Measurements from ENCODE around the gene APOBEC2. TPM values are rescaled to one million over a fixed set of nuclear protein-coding genes. Genes with fewer than 3 reads are reported as not detected.

APOBEC2 gene
- total and polyA plus RNA-seq, 2 of the 13 experiments (the other 11 are each of a cell fraction or from before 2014, with no cell fraction given), result 0.09 TPM; not detected in 1

DNA sequence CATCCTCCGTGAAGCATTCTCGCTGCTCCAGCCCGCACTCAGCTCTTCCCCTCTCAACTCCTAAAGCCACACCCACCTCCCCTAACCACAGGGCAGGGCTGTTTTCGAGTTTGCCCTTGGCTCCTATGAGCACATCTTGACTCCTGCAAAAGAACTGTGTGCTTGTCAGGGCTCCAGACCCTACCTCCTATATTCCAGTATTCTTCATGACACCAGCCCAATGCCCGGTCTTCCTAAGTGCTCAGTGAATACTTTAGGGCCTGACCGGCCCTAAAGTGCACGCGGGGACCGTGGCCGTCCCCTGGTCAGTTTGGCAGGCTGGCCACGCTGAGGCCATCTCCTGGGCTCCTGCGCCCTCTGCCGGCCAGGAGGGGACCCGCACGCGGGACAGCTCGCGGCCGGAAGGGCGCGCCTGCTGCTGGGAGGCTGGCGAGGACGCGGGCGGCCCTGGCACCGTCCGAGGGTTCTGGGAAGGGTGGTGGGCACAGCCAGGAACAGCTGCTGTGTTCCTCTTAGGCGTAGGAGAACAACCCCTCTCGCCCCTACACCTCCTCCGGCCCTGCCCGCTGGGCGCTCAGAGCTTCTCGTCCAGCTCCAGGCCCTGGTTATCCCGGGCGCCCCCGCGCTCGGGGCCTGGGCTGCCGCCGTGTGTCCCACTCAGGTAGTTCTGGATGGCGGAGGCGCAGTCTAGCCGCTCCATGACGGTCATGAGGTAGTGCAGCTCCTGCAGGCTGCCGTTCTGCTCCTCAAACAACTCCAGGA, 25.0 kb upstream of the APOBEC2 start (continued):
- TF ChIP-seq ZNF354B (CRISPR knock-in tag; IDR thresholded peaks at IDR 0.05) (no peak; the same call in 1 of the 2 replicates), MED1 (CRISPR knock-in tag; IDR thresholded peaks at IDR 0.05) (peak; percentile 66), TCF12 (IDR thresholded peaks at IDR 0.05) (no peak), TCF12 (CRISPR knock-in tag; IDR thresholded peaks at IDR 0.05) (no peak; the same call in 1 of the 2 replicates), HDAC2 (CRISPR knock-in tag; IDR thresholded peaks at IDR 0.05) (peak; percentile 41; the same call in 1 of the 2 replicates), NONO (IDR thresholded peaks at IDR 0.05) (no peak), NONO (CRISPR knock-in tag; conservative IDR thresholded peaks at IDR 0.05) (peak; percentile 74; the same call in 1 of the 2 replicates), PRMT3 (CRISPR knock-in tag; IDR thresholded peaks at IDR 0.05; ENCODE audit: borderline replicate concordance, low read depth) (no peak), ZSCAN31 (CRISPR knock-in tag; IDR thresholded peaks at IDR 0.05; ENCODE audit: low read depth) (0 out of 2 replicates have a peak, but pooled peaks have one; percentile 32), RFX5 (IDR thresholded peaks at IDR 0.05; ENCODE audit: low read depth, low read length) (no peak), HDAC1 (CRISPR knock-in tag; IDR thresholded peaks at IDR 0.05) (no peak), ZMAT3 (CRISPR knock-in tag; conservative IDR thresholded peaks at IDR 0.05) (peak; percentile 75; the same call in 1 of the 2 replicates), CBX1 (IDR thresholded peaks at IDR 0.05; ENCODE audit: low read depth) (peak; percentile 65), GATA4 (IDR thresholded peaks at IDR 0.05; ENCODE audit: borderline replicate concordance, low read depth) (no peak), HMG20A (CRISPR knock-in tag; IDR thresholded peaks at IDR 0.05; ENCODE audit: borderline replicate concordance) (no peak), ZNF501 (CRISPR knock-in tag; IDR thresholded peaks at IDR 0.05) (peak; percentile 98)
- TF ChIP-seq, protein P1, sequence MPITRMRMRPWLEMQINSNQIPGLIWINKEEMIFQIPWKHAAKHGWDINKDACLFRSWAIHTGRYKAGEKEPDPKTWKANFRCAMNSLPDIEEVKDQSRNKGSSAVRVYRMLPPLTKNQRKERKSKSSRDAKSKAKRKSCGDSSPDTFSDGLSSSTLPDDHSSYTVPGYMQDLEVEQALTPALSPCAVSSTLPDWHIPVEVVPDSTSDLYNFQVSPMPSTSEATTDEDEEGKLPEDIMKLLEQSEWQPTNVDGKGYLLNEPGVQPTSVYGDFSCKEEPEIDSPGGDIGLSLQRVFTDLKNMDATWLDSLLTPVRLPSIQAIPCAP (CRISPR knock-in tag; IDR thresholded peaks at IDR 0.05; ENCODE audit: low read depth), result no peak
- TF ChIP-seq, protein P2, sequence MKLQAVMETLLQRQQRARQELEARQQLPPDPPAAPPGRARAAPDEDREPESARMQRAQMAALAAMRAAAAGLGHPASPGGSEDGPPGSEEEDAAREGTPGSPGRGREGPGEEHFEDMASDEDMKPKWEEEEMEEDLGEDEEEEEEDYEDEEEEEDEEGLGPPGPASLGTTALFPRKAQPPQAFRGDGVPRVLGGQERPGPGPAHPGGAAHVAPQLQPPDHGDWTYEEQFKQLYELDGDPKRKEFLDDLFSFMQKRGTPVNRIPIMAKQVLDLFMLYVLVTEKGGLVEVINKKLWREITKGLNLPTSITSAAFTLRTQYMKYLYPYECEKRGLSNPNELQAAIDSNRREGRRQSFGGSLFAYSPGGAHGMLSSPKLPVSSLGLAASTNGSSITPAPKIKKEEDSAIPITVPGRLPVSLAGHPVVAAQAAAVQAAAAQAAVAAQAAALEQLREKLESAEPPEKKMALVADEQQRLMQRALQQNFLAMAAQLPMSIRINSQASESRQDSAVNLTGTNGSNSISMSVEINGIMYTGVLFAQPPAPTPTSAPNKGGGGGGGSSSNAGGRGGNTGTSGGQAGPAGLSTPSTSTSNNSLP (IDR thresholded peaks at IDR 0.05; ENCODE audit: low read depth, low read length), result no peak
- TF ChIP-seq, protein P3, sequence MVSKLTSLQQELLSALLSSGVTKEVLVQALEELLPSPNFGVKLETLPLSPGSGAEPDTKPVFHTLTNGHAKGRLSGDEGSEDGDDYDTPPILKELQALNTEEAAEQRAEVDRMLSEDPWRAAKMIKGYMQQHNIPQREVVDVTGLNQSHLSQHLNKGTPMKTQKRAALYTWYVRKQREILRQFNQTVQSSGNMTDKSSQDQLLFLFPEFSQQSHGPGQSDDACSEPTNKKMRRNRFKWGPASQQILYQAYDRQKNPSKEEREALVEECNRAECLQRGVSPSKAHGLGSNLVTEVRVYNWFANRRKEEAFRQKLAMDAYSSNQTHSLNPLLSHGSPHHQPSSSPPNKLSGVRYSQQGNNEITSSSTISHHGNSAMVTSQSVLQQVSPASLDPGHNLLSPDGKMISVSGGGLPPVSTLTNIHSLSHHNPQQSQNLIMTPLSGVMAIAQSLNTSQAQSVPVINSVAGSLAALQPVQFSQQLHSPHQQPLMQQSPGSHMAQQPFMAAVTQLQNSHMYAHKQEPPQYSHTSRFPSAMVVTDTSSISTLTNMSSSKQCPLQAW (CRISPR knock-in tag; IDR thresholded peaks at IDR 0.05), result peak; percentile 87; the same call in 1 of the 2 replicates
- TF ChIP-seq, protein P4, sequence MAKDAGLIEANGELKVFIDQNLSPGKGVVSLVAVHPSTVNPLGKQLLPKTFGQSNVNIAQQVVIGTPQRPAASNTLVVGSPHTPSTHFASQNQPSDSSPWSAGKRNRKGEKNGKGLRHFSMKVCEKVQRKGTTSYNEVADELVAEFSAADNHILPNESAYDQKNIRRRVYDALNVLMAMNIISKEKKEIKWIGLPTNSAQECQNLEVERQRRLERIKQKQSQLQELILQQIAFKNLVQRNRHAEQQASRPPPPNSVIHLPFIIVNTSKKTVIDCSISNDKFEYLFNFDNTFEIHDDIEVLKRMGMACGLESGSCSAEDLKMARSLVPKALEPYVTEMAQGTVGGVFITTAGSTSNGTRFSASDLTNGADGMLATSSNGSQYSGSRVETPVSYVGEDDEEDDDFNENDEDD (CRISPR knock-in tag; IDR thresholded peaks at IDR 0.05; ENCODE audit: borderline replicate concordance), result peak; percentile 85; the same call in 1 of the 2 replicates
- TF ChIP-seq, protein P5, sequence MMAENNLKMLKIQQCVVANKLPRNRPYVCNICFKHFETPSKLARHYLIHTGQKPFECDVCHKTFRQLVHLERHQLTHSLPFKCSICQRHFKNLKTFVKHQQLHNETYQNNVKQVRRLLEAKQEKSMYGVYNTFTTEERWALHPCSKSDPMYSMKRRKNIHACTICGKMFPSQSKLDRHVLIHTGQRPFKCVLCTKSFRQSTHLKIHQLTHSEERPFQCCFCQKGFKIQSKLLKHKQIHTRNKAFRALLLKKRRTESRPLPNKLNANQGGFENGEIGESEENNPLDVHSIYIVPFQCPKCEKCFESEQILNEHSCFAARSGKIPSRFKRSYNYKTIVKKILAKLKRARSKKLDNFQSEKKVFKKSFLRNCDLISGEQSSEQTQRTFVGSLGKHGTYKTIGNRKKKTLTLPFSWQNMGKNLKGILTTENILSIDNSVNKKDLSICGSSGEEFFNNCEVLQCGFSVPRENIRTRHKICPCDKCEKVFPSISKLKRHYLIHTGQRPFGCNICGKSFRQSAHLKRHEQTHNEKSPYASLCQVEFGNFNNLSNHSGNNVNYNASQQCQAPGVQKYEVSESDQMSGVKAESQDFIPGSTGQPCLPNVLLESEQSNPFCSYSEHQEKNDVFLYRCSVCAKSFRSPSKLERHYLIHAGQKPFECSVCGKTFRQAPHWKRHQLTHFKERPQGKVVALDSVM (CRISPR knock-in tag; IDR thresholded peaks at IDR 0.05), result no peak
